Muscle layer of duodenum (tissue), 2 donors: ENCODE results near the gene SPON2.
"Not testable (repeated sequence)": the region's sequence is repeated elsewhere in the genome, so short reads cannot be mapped to it uniquely, and the experiment has no call there.

Experiments
- H3K27ac ChIP-seq: one replicate; pipeline ENCODE4 v1.7.0; 2013; ENCODE audit warnings: mild to moderate bottlenecking, low read length
- H3K27me3 ChIP-seq: one replicate; pipeline ENCODE4 v1.7.0; 2013; ENCODE audit warnings: low read depth, mild to moderate bottlenecking, control low read depth, low read length
- H3K36me3 ChIP-seq, 2 donors: one replicate each; pipeline ENCODE4 v1.7.0; 2013; ENCODE audit warnings: low read length in 2 of 2, control low read depth in 1 of 2, mild to moderate bottlenecking in 1 of 2; ENCODE audit not compliant: insufficient read depth in 2 of 2, control insufficient read depth in 1 of 2
- H3K4me1 ChIP-seq, 2 donors: one replicate each; pipeline ENCODE4 v1.7.0; 2013; ENCODE audit warnings: low read length in 2 of 2, mild to moderate bottlenecking in 2 of 2, control low read depth in 1 of 2, moderate library complexity in 1 of 2; ENCODE audit not compliant: insufficient read depth in 2 of 2, control insufficient read depth in 1 of 2
- H3K4me3 ChIP-seq, 2 donors: one replicate each; pipeline ENCODE4 v1.7.0; 2013; ENCODE audit warnings: low read length in 2 of 2, low read depth in 1 of 2, mild to moderate bottlenecking in 1 of 2
- H3K9me3 ChIP-seq, 2 donors: one replicate each; pipeline ENCODE4 v1.7.0; 2013; ENCODE audit warnings: low read length in 2 of 2, control low read depth in 1 of 2, mild to moderate bottlenecking in 1 of 2; ENCODE audit not compliant: control insufficient read depth in 1 of 2
- donor health status: healthy.

Gene SPON2

GRCh38 chr4:1130316-1131186 lies 41.8 kb downstream of the SPON2 start:
- no peaks in the 10 kb centered on the region for H3K9me3 ChIP-seq
- peaks cover 0 to 4% of the 10 kb centered on the region in 2 donors for H3K4me1 ChIP-seq
- H3K27me3 ChIP-seq, result no peaks in the 10 kb centered on the region
- no peak overlapping the region for H3K4me3 ChIP-seq
- no peak overlapping the region for H3K27ac ChIP-seq
- no peaks in the 10 kb centered on the region for H3K36me3 ChIP-seq

GRCh38 chr4:1126506-1126905 lies 45.9 kb downstream of the SPON2 start:
- H3K4me3 ChIP-seq, result no peak overlapping the region
- H3K4me1 ChIP-seq, result peaks cover 0 to 4% of the 10 kb centered on the region in 2 donors
- no peaks in the 10 kb centered on the region for H3K36me3 ChIP-seq
- H3K27ac ChIP-seq, result no peak overlapping the region
- H3K27me3 ChIP-seq, result no peaks in the 10 kb centered on the region
- H3K9me3 ChIP-seq, result no peaks in the 10 kb centered on the region

DNA sequence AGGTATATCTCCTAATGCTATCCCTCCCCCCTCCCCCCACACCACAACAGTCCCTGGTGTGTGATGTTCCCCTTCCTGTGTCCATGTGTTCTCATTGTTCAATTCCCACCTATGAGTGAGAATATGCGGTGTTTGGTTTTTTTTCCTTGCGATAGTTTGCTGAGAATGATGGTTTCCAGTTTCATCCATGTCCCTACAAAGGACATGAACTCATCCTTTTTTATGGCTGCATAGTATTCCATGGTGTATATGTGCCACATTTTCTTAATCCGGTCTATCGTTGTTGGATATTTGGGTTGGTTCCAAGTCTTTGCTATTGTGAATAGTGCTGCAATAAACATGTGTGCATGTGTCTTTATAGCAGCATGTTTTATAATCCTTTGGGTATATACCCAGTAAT lies 46.9 kb downstream of the SPON2 start:
- H3K36me3 ChIP-seq, H3K27ac ChIP-seq, H3K4me3 ChIP-seq, H3K4me1 ChIP-seq, H3K9me3 ChIP-seq, H3K27me3 ChIP-seq: not testable (repeated sequence)

GRCh38 chr4:1124818-1125217 lies 47.6 kb downstream of the SPON2 start:
- no peaks in the 10 kb centered on the region for H3K27me3 ChIP-seq
- H3K9me3 ChIP-seq, result no peaks in the 10 kb centered on the region

GRCh38 chr4:1122505-1122904 lies 49.9 kb downstream of the SPON2 start:
- Histone ChIP-seq H3K4me3 (no peak overlapping the region), H3K4me1 (no peaks in the 10 kb centered on the region), H3K27ac (no peak overlapping the region), H3K36me3 (no peaks in the 10 kb centered on the region), H3K27me3 (no peaks in the 10 kb centered on the region), H3K9me3 (no peaks in the 10 kb centered on the region)

More at GRCh38 chr4:1124818-1125217, 47.6 kb downstream of the SPON2 start:
- Histone ChIP-seq H3K4me1 (no peaks in the 10 kb centered on the region), H3K36me3 (no peaks in the 10 kb centered on the region), H3K4me3 (no peak overlapping the region), H3K27ac (no peak overlapping the region)
